ENCODE data around the gene ARHGAP21. TPM values are rescaled to one million over a fixed set of nuclear protein-coding genes. Genes with fewer than 3 reads are reported as not detected.

ARHGAP21 gene
- total RNA-seq, 3 donors from 2014 or later (not counting 1 experiment from before 2014, with no cell fraction given): 30.9 to 45.8 (median 34.7) TPM

DNA sequence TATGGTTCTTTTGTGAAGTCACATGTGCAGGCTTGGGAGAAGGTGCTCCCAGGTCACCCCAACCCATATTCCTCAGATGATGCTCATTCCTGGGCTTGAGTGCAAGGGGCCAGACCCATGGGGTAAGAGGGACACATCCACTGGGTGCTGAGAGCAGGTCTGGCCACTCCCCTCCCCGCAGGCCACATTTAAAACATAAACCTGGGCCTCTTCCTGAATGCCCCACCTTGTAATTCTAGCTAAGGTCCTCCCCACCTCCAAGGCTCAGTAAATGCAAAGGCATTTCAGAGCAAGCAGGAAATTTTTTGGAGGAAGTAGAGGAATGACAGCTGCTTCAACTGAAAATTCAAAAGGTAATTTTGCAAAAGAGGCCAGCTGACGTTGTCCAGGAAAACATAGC is 172.5 kb downstream of the ARHGAP21 start:
- Histone ChIP-seq H3K4me3 (ENCODE audit: low read length) (no peak overlapping the region), H3K27me3 (ENCODE audit: control insufficient read depth, insufficient read depth, low read length) (no peaks in the 10 kb centered on the region), H3K4me1 (ENCODE audit: control insufficient read depth, insufficient read depth, low read length) (no peaks in the 10 kb centered on the region), H3K9me3 (ENCODE audit: control insufficient read depth, insufficient read depth, low read length) (no peaks in the 10 kb centered on the region), H3K27ac (ENCODE audit: low read length) (no peak overlapping the region), H3K36me3 (ENCODE audit: control insufficient read depth, insufficient read depth, low read length) (no peaks in the 10 kb centered on the region)
- DNase-seq: no peak
- intact Hi-C loops (cut with micrococcal nuclease): no loop called here
- Mint-ChIP-seq H3K4me1 (peaks cover 0 to 7% of the 10 kb centered on the region in 2 donors), H3K36me3 (no peaks in the 10 kb centered on the region), H3K27me3 (ENCODE audit: low read depth in 2 of 2) (peaks cover 0 to 6% of the 10 kb centered on the region in 2 donors), H3K27ac (no peak overlapping the region), H3K4me3 (no peak overlapping the region), H3K9me3 (no peaks in the 10 kb centered on the region)
- ATAC-seq: no peak
- TF ChIP-seq, protein P1, sequence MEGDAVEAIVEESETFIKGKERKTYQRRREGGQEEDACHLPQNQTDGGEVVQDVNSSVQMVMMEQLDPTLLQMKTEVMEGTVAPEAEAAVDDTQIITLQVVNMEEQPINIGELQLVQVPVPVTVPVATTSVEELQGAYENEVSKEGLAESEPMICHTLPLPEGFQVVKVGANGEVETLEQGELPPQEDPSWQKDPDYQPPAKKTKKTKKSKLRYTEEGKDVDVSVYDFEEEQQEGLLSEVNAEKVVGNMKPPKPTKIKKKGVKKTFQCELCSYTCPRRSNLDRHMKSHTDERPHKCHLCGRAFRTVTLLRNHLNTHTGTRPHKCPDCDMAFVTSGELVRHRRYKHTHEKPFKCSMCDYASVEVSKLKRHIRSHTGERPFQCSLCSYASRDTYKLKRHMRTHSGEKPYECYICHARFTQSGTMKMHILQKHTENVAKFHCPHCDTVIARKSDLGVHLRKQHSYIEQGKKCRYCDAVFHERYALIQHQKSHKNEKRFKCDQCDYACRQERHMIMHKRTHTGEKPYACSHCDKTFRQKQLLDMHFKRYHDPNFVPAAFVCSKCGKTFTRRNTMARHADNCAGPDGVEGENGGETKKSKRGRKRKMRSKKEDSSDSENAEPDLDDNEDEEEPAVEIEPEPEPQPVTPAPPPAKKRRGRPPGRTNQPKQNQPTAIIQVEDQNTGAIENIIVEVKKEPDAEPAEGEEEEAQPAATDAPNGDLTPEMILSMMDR (IDR thresholded peaks at IDR 0.05): no peak
- 22% methylated on average over 2 of the region's 2 CpGs for WGBS (ENCODE audit: insufficient coverage)

DNA sequence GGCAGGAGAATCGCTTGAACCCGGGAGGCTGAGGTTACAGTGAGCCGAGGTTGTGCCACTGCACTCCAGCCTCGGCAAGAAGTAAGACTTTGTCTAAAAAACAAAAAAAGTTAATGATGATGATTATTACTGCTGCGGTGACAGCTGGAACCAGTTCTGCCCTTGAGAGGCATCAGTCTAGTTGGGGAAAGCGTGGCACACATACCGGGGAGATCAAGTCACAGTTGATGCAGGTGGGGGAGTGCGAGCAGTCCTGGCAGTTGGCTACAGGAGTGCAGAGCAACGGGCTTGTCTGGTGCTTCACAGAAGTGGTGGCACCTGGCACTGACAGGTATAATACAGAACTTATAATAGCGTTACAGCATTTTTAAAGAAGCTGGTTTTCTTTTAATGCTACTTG is 173.0 kb downstream of the ARHGAP21 start:
- TF ChIP-seq, protein P1 (IDR thresholded peaks at IDR 0.05): no peak
- Histone ChIP-seq H3K4me1 (ENCODE audit: control insufficient read depth, insufficient read depth, low read length) (no peaks in the 10 kb centered on the region), H3K27ac (ENCODE audit: low read length) (no peak overlapping the region), H3K4me3 (ENCODE audit: low read length) (no peak overlapping the region), H3K9me3 (ENCODE audit: control insufficient read depth, insufficient read depth, low read length) (no peaks in the 10 kb centered on the region), H3K36me3 (ENCODE audit: control insufficient read depth, insufficient read depth, low read length) (no peaks in the 10 kb centered on the region), H3K27me3 (ENCODE audit: control insufficient read depth, insufficient read depth, low read length) (no peaks in the 10 kb centered on the region)
- Mint-ChIP-seq H3K27ac (no peak overlapping the region), H3K9me3 (no peaks in the 10 kb centered on the region), H3K4me1 (peaks cover 0 to 2% of the 10 kb centered on the region in 2 donors), H3K27me3 (ENCODE audit: low read depth in 2 of 2) (peaks cover 0 to 8% of the 10 kb centered on the region in 2 donors), H3K36me3 (no peaks in the 10 kb centered on the region), H3K4me3 (no peak overlapping the region)
- no peak for ATAC-seq
- intact Hi-C loops (cut with micrococcal nuclease): no loop called here
- 96% methylated on average over 10 of the region's 10 CpGs for WGBS (ENCODE audit: insufficient coverage)
- DNase-seq: no peak

DNA sequence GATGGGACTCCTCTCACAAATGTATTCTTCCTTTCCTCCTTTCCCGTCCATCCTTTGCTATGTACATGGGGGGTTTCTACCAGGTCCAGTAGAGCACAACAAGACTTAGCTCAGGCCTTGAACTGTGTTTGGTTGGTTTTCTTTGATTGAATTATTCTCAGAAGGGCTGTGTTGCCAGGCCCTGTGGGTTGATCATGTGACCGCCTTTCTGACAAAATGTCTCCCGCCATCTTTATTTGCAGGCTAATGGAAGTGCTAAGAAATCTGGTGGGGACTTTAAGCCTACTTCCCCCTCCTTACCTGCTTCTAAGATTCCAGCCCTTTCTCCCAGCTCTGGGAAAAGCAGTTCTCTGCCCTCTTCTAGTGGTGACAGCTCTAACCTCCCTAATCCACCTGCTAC is 178.1 kb downstream of the ARHGAP21 start:
- Mint-ChIP-seq H3K27me3 (ENCODE audit: low read depth in 2 of 2) (peaks cover 0 to 8% of the 10 kb centered on the region in 2 donors), H3K36me3 (no peaks in the 10 kb centered on the region), H3K9me3 (no peaks in the 10 kb centered on the region), H3K4me3 (no peak overlapping the region), H3K4me1 (no peaks in the 10 kb centered on the region), H3K27ac (no peak overlapping the region)
- no peaks in the 10 kb centered on the region for H3K9me3 ChIP-seq (ENCODE audit: control insufficient read depth, insufficient read depth, low read length)
- 92% methylated on average over 2 of the region's 3 CpGs for WGBS (ENCODE audit: insufficient coverage)
- no peak overlapping the region for H3K27ac ChIP-seq (ENCODE audit: low read length)
- H3K27me3 ChIP-seq (ENCODE audit: control insufficient read depth, insufficient read depth, low read length): no peaks in the 10 kb centered on the region
- intact Hi-C loops (cut with micrococcal nuclease): no loop called here
- no peak for ATAC-seq
- DNase-seq: no peak
- TF ChIP-seq, protein P1 (IDR thresholded peaks at IDR 0.05): no peak
- H3K36me3 ChIP-seq (ENCODE audit: control insufficient read depth, insufficient read depth, low read length): no peaks in the 10 kb centered on the region
- no peaks in the 10 kb centered on the region for H3K4me1 ChIP-seq (ENCODE audit: control insufficient read depth, insufficient read depth, low read length)
- H3K4me3 ChIP-seq (ENCODE audit: low read length): no peak overlapping the region

DNA sequence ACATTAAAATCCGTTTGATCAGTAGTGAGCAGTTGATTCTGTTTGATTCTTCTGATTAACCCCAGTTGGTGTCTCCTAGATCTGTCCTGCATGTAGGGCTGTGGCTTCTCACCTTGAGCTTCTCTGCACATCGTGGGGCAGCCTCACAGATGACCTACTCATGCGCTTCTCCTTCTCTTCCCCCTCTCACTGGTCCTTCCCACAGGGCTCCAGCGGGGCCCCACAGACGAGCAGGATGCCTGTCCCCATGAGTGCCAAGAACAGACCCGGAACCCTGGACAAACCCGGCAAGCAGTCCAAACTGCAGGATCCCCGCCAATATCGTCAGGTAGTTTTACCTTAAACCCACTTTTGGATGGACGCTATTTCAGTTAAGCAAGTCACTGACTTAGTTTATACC is 178.9 kb downstream of the ARHGAP21 start:
- peaks cover 0 to 8% of the 10 kb centered on the region in 2 donors for H3K27me3 Mint-ChIP-seq (ENCODE audit: low read depth in 2 of 2)
- ATAC-seq (no peak), DNase-seq (no peak)
- no peaks in the 10 kb centered on the region for H3K9me3 Mint-ChIP-seq
- H3K36me3 Mint-ChIP-seq: no peaks in the 10 kb centered on the region
- H3K4me3 Mint-ChIP-seq: no peak overlapping the region
- intact Hi-C loops (cut with micrococcal nuclease): no loop called here
- Histone ChIP-seq H3K27me3 (ENCODE audit: control insufficient read depth, insufficient read depth, low read length) (no peaks in the 10 kb centered on the region), H3K27ac (ENCODE audit: low read length) (no peak overlapping the region), H3K36me3 (ENCODE audit: control insufficient read depth, insufficient read depth, low read length) (no peaks in the 10 kb centered on the region), H3K4me3 (ENCODE audit: low read length) (no peak overlapping the region), H3K9me3 (ENCODE audit: control insufficient read depth, insufficient read depth, low read length) (no peaks in the 10 kb centered on the region), H3K4me1 (ENCODE audit: control insufficient read depth, insufficient read depth, low read length) (no peaks in the 10 kb centered on the region)
- TF ChIP-seq, protein P1 (IDR thresholded peaks at IDR 0.05): no peak
- WGBS (ENCODE audit: insufficient coverage): 93% methylated on average over 10 of the region's 10 CpGs
- no peak overlapping the region for H3K27ac Mint-ChIP-seq
- H3K4me1 Mint-ChIP-seq: no peaks in the 10 kb centered on the region

All from natural killer cell (primary cell).